ENCODE results near the gene BMPR1A.

DNA sequence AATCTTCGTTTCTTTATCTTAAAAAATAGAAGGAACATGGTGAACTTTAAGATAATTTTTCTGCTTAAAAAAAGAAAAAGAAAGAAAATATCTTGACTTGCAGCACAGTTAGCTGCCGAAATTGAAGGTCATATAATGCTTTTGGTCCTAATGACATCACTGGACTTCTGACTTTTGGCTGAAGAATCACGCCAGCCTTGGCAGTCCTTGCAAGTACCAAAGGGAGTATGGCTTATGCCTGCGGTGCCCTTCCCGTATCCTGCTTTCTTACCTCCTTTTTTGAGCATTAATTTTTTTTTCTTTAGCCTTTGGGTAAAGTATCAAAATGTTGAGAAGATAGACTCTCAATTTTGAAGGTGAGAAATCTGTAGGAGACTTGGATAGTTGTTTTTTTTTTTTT lies 7.0 kb downstream of the BMPR1A start:
- TF ChIP-seq EZH2phosphoT487 (IDR thresholded peaks at IDR 0.05; ENCODE audit: borderline replicate concordance, low read depth, low read length) (no peak), CTCF (conservative IDR thresholded peaks at IDR 0.05; ENCODE audit: low read length) (no peak)

Data from OCI-LY7 (cell line).